ENCODE measurements around the gene FUT3. TPM values are rescaled to one million over a fixed set of nuclear protein-coding genes. Genes with fewer than 3 reads are reported as not detected.
A peak's percentile ranks its signal among the peaks of the same experiment; 100 is the strongest.

Gene FUT3
- total and polyA plus RNA-seq, 2 of the 8 experiments (the other 6 are each of a cell fraction or from before 2014, with no cell fraction given): 0.15 to 0.63 TPM

GRCh38 chr19:5822181-5822844 lies 28.9 kb downstream of the FUT3 start:
- Histone ChIP-seq H3K23me2 (ENCODE audit: low read depth, low read length) (0 out of 2 replicates have a peak, but pooled peaks cover under 1% of the 10 kb centered on the region), H2AFZ (ENCODE audit: low read length) (no peak overlapping the region), H3K27ac (ENCODE audit: low read depth, low read length) (no peak overlapping the region), H4K20me1 (replicated peaks in 1 of 2; ENCODE audit: control insufficient read depth in 1 of 2, insufficient read depth in 2 of 2, low read length in 2 of 2) (peaks cover 0 to 4% of the 10 kb centered on the region in 2 experiments), H3K9me3 (ENCODE audit: insufficient read depth in 2 of 2, low read depth in 1 of 2, low read length in 1 of 2) (no peaks in the 10 kb centered on the region), H2BK20ac (ENCODE audit: low read length) (no peak overlapping the region), H3K79me1 (ENCODE audit: low read depth, low read length) (no peaks in the 10 kb centered on the region), H3K23ac (ENCODE audit: insufficient read length) (no peak overlapping the region), H3K79me2 (ENCODE audit: control insufficient read depth in 1 of 2, insufficient read depth in 2 of 2, low read length in 2 of 2) (no peaks in the 10 kb centered on the region), H3K27me3 (replicated peaks in 1 of 4; ENCODE audit: control insufficient read depth in 3 of 4, extremely low read depth in 1 of 4, insufficient read depth in 3 of 4, low read length in 3 of 4) (no peaks in the 10 kb centered on the region; a peak in 1 of 7 replicates), H3K4me3 (ENCODE audit: extremely low read depth in 1 of 4, insufficient read depth in 2 of 4, low read depth in 3 of 4, low read length in 4 of 4) (no peak overlapping the region), H3K14ac (ENCODE audit: insufficient read length) (no peak overlapping the region), H4K5ac (ENCODE audit: insufficient read length, low read depth, low read length) (no peak overlapping the region), H3K56ac (replicated peaks; ENCODE audit: insufficient read length, low read depth, low read length) (no peak overlapping the region), H3K36me3 (ENCODE audit: control insufficient read depth in 2 of 4, insufficient read depth in 4 of 4, low read length in 3 of 4) (no peaks in the 10 kb centered on the region), H2BK5ac (ENCODE audit: low read depth, low read length) (no peak overlapping the region), H4K8ac (ENCODE audit: extremely low read depth, insufficient read depth, low read length) (no peak overlapping the region), H4K91ac (replicated peaks; ENCODE audit: insufficient read length, low read length) (no peak overlapping the region), H3K18ac (ENCODE audit: extremely low read depth, low read length) (no peak overlapping the region), H2BK12ac (ENCODE audit: low read depth, low read length) (no peak overlapping the region), H2AK5ac (ENCODE audit: low read depth, low read length) (no peak overlapping the region), H2BK15ac (ENCODE audit: low read length) (no peak overlapping the region), H3K4me1 (replicated peaks in 1 of 4; ENCODE audit: control insufficient read depth in 3 of 4, insufficient read depth in 4 of 4, low read length in 3 of 4) (peaks cover 0 to 6% (median 4%) of the 10 kb centered on the region in 4 experiments; a peak in 5 of 7 replicates), H2BK120ac (replicated peaks; ENCODE audit: low read depth, low read length) (no peak overlapping the region), H3K4ac (replicated peaks; ENCODE audit: insufficient read length, low read depth, low read length) (no peak overlapping the region), H3K4me2 (ENCODE audit: insufficient read depth in 1 of 2, low read depth in 2 of 2, low read length in 2 of 2) (no peak overlapping the region), H3K9ac (replicated peaks in 1 of 4; ENCODE audit: extremely low read depth in 1 of 4, low read depth in 3 of 4, low read length in 3 of 4) (no peak overlapping the region; a peak in 1 of 7 replicates)
- 87% methylated on average over 23 of the region's 30 CpGs; no CpG with 5 or more reads in 1 of the 2 experiments for WGBS, 2 experiments (ENCODE audit: extremely low coverage in 1 of 2, insufficient coverage in 1 of 2, insufficient read length in 1 of 2, insufficient replicate concordance in 2 of 2, low coverage in 1 of 2, low lambda C conversion rate in 2 of 2, missing lambda C conversion rate in 1 of 2)
- TF ChIP-seq SAP30 (IDR thresholded peaks at IDR 0.05; ENCODE audit: insufficient read depth, insufficient replicate concordance, low read length): no peak
- TF ChIP-seq CTCF (IDR thresholded peaks at IDR 0.05; ENCODE audit: control extremely low read depth in 1 of 3, insufficient read depth in 1 of 3, low read depth in 1 of 3, low read length in 3 of 3): peak in 1 of 3 experiments; percentile 9; a peak in 1 of 4 replicates
- TF ChIP-seq KDM5A (IDR thresholded peaks at IDR 0.05; ENCODE audit: low read length): no peak
- CTCF ChIA-PET (ENCODE audit: partially characterized antibody): interaction anchor here (0.7 to 3.7 kb wide), 8 partner anchors 11 to 70 kb away, joined by 4 to 32 read pairs (median 6); partner anchors contain the start of gene NRTN
- POLR2A ChIA-PET (ENCODE audit: partially characterized antibody): interaction anchor here (0.9 to 2.1 kb wide), 5 partner anchors 11 to 74 kb away, joined by 3 to 8 read pairs (median 3); partner anchors contain the start of gene NRTN
- no peak for FAIRE-seq
- DNase-seq (ENCODE audit: low read depth in 1 of 2, low spot score in 2 of 2): no peak

Data from H1 (cell line).